ENCODE data around the gene ADCY2. TPM values are rescaled to one million over a fixed set of nuclear protein-coding genes. Genes with fewer than 3 reads are reported as not detected.

ADCY2 gene
- total and polyA plus RNA-seq, 9 of the 15 experiments (the other 6 are each of a cell fraction or from before 2014, with no cell fraction given) = 0.01 to 0.15 (median 0.03) TPM; not detected in 5

- no peak for FAIRE-seq
- Histone ChIP-seq H3K4me3 (no peak overlapping the region), H3K4me1 (replicated peaks in 1 of 2; ENCODE audit: control insufficient read depth in 2 of 2, insufficient read depth in 2 of 2, low read length in 2 of 2) (no peaks in the 10 kb centered on the region), H3K27me3 (ENCODE audit: control insufficient read depth in 2 of 2, insufficient read depth in 2 of 2, low read length in 2 of 2) (no peaks in the 10 kb centered on the region; a peak in 1 of 5 replicates), H3K9me3 (replicated peaks; ENCODE audit: control insufficient read depth, insufficient read depth, low read depth, low read length) (no peaks in the 10 kb centered on the region), H3K9ac (ENCODE audit: insufficient read depth in 1 of 2, low read depth in 2 of 2, low read length in 2 of 2) (no peak overlapping the region), H3K9me1 (ENCODE audit: control insufficient read depth, insufficient read depth, low read length) (no peaks in the 10 kb centered on the region), H3K79me2 (ENCODE audit: control insufficient read depth, insufficient read depth, low read length) (no peaks in the 10 kb centered on the region), H4K20me1 (replicated peaks; ENCODE audit: control insufficient read depth, insufficient read depth, low read length) (no peaks in the 10 kb centered on the region), H3K36me3 (ENCODE audit: control insufficient read depth, insufficient read depth, low read length) (no peaks in the 10 kb centered on the region), H3K27ac (ENCODE audit: extremely low read depth, low read depth, low read length) (no peak overlapping the region), H2AFZ (ENCODE audit: low read depth, low read length) (no peak overlapping the region), H3K4me2 (ENCODE audit: insufficient read depth, low read length) (no peak overlapping the region)
- BruUV-seq (replicated peaks) = no TSS peak
- no peak for ATAC-seq
- DNase-seq (ENCODE audit: extremely low read depth in 1 of 4, low spot score in 3 of 4) = no peak
- CTCF ChIA-PET (ENCODE audit: low intra/inter-chr PET ratio) = no interaction called here
- intact Hi-C loops (cut with micrococcal nuclease) (no loop called here), in situ Hi-C loops (cut with MboI) (no loop called here)
- 0% methylated on average over 3 of the region's 3 CpGs for WGBS (ENCODE audit: insufficient coverage, low coverage, missing lambda C conversion rate)
- TF ChIP-seq CHD4 (IDR thresholded peaks at IDR 0.05; ENCODE audit: insufficient read depth, insufficient replicate concordance, low read depth, low read length, poor library complexity, severe bottlenecking) (no peak), ZBTB33 (CRISPR knock-in tag; IDR thresholded peaks at IDR 0.05) (no peak)
- POLR2A ChIA-PET = no interaction called here
Observed at GRCh38 chr5:7682379-7682778, 286.4 kb downstream of the ADCY2 start.

DNA sequence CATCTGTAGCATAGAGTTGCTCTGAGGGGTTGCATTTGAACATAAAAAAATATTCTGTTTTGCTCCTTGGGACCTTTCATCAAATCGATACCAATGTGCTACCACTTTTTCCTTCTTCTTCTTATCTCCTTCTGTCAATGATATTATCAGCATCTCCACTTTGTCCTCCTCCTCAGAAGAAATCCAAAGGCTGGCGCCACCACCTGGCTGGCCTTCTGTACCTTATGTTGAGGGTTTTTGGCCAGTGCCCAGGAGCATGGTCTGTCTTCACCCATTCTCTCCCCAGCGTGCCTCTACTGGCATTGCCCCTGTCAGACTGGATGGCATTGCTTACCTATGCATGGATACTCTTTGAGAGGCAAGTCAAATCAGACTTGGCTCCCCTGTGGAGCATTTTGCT is 287.8 kb downstream of the ADCY2 start:
- WGBS (ENCODE audit: insufficient coverage, low coverage, missing lambda C conversion rate) = 0% methylated on average over 3 of the region's 3 CpGs
- no peaks in the 10 kb centered on the region for H3K79me2 ChIP-seq (ENCODE audit: control insufficient read depth, insufficient read depth, low read length)
- H3K27ac ChIP-seq (ENCODE audit: extremely low read depth, low read depth, low read length) = no peak overlapping the region
- H3K9ac ChIP-seq (ENCODE audit: insufficient read depth in 1 of 2, low read depth in 2 of 2, low read length in 2 of 2) = no peak overlapping the region
- H3K36me3 ChIP-seq (ENCODE audit: control insufficient read depth, insufficient read depth, low read length) = no peaks in the 10 kb centered on the region
- intact Hi-C loops (cut with micrococcal nuclease) (no loop called here), in situ Hi-C loops (cut with MboI) (no loop called here)
- H3K27me3 ChIP-seq (ENCODE audit: control insufficient read depth in 2 of 2, insufficient read depth in 2 of 2, low read length in 2 of 2) = no peaks in the 10 kb centered on the region; a peak in 1 of 5 replicates
- no peak for DNase-seq (ENCODE audit: extremely low read depth in 1 of 4, low spot score in 3 of 4)
- no peaks in the 10 kb centered on the region for H3K4me1 ChIP-seq (replicated peaks in 1 of 2; ENCODE audit: control insufficient read depth in 2 of 2, insufficient read depth in 2 of 2, low read length in 2 of 2)
- no peak overlapping the region for H3K4me2 ChIP-seq (ENCODE audit: insufficient read depth, low read length)
- no peaks in the 10 kb centered on the region for H4K20me1 ChIP-seq (replicated peaks; ENCODE audit: control insufficient read depth, insufficient read depth, low read length)
- BruUV-seq (replicated peaks) = no TSS peak
- no peaks in the 10 kb centered on the region for H3K9me3 ChIP-seq (replicated peaks; ENCODE audit: control insufficient read depth, insufficient read depth, low read depth, low read length)
- ChIA-PET CTCF (ENCODE audit: low intra/inter-chr PET ratio) (no interaction called here), POLR2A (no interaction called here)
- FAIRE-seq = no peak
- no peaks in the 10 kb centered on the region for H3K9me1 ChIP-seq (ENCODE audit: control insufficient read depth, insufficient read depth, low read length)
- ATAC-seq = no peak
- no peak overlapping the region for H3K4me3 ChIP-seq
- no peak overlapping the region for H2AFZ ChIP-seq (ENCODE audit: low read depth, low read length)
- TF ChIP-seq ZNF12 (CRISPR knock-in tag; IDR thresholded peaks at IDR 0.05) = no peak
- TF ChIP-seq, protein P1, sequence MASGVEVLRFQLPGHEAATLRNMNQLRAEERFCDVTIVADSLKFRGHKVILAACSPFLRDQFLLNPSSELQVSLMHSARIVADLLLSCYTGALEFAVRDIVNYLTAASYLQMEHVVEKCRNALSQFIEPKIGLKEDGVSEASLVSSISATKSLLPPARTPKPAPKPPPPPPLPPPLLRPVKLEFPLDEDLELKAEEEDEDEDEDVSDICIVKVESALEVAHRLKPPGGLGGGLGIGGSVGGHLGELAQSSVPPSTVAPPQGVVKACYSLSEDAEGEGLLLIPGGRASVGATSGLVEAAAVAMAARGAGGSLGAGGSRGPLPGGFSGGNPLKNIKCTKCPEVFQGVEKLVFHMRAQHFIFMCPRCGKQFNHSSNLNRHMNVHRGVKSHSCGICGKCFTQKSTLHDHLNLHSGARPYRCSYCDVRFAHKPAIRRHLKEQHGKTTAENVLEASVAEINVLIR (CRISPR knock-in tag; IDR thresholded peaks at IDR 0.05) = no peak
- no peak for TF ChIP-seq HIVEP1 (CRISPR knock-in tag; IDR thresholded peaks at IDR 0.05)
- TF ChIP-seq GABPA (tag; conservative IDR thresholded peaks at IDR 0.05; ENCODE audit: low read depth) = no peak
- TF ChIP-seq, protein P2, sequence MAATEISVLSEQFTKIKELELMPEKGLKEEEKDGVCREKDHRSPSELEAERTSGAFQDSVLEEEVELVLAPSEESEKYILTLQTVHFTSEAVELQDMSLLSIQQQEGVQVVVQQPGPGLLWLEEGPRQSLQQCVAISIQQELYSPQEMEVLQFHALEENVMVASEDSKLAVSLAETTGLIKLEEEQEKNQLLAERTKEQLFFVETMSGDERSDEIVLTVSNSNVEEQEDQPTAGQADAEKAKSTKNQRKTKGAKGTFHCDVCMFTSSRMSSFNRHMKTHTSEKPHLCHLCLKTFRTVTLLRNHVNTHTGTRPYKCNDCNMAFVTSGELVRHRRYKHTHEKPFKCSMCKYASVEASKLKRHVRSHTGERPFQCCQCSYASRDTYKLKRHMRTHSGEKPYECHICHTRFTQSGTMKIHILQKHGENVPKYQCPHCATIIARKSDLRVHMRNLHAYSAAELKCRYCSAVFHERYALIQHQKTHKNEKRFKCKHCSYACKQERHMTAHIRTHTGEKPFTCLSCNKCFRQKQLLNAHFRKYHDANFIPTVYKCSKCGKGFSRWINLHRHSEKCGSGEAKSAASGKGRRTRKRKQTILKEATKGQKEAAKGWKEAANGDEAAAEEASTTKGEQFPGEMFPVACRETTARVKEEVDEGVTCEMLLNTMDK (IDR thresholded peaks at IDR 0.05; ENCODE audit: borderline replicate concordance, insufficient read depth, low read depth, low read length, poor library complexity, severe bottlenecking) = no peak
- TF ChIP-seq IFI16 (CRISPR knock-in tag; IDR thresholded peaks at IDR 0.05) = no peak
- no peak for TF ChIP-seq PHF21A (IDR thresholded peaks at IDR 0.05; ENCODE audit: borderline replicate concordance, low read depth)

Measured in K562 (cell line).